GM23248 (cell line): Measurements from ENCODE around the gene CXCL1. TPM values are rescaled to one million over a fixed set of nuclear protein-coding genes. Genes with fewer than 3 reads are reported as not detected.

Source experiments
- DNase-seq: peaks from one replicate; pipeline ENCODE4 v3.0.0-alpha.2; 2015
- H2AFZ ChIP-seq: fragments of 200-600 bp; sonication (generic); 2 replicates; pipeline ENCODE4 v1.6.1; 2016; ENCODE audit warnings: antibody characterized with exemption
- H3F3A ChIP-seq: fragments of 200-600 bp; sonication (generic); 2 replicates; pipeline ENCODE4 v1.6.1; 2016; ENCODE audit warnings: mild to moderate bottlenecking, antibody characterized with exemption, mixed run types; ENCODE audit not compliant: insufficient read depth
- H3K27ac ChIP-seq: fragments of 200-600 bp; sonication (generic); 2 replicates; pipeline ENCODE4 v1.5.1; 2016; ENCODE audit warnings: mild to moderate bottlenecking
- H3K27me3 ChIP-seq: fragments of 200-600 bp; sonication (generic); replicated peaks from 2 replicates; pipeline ENCODE4 v1.6.1; 2016; ENCODE audit warnings: mild to moderate bottlenecking; ENCODE audit not compliant: insufficient read depth
- H3K36me3 ChIP-seq: fragments of 200-600 bp; sonication (generic); 2 replicates; pipeline ENCODE4 v1.6.1; 2016; ENCODE audit warnings: low read depth, mild to moderate bottlenecking
- H3K4me1 ChIP-seq: fragments of 200-600 bp; sonication (generic); 2 replicates; pipeline ENCODE4 v1.6.1; 2016; ENCODE audit warnings: mild to moderate bottlenecking; ENCODE audit not compliant: insufficient read depth
- H3K4me2 ChIP-seq: fragments of 200-600 bp; sonication (generic); one replicate; pipeline ENCODE4 v1.6.1; 2016; ENCODE audit warnings: mild to moderate bottlenecking; ENCODE audit not compliant: unreplicated experiment
- H3K4me3 ChIP-seq: fragments of 200-600 bp; sonication (generic); 2 replicates; pipeline ENCODE4 v1.5.1; 2016; ENCODE audit warnings: mild to moderate bottlenecking
- H3K79me2 ChIP-seq: fragments of 200-600 bp; sonication (generic); 2 replicates; pipeline ENCODE4 v1.6.1; 2016; ENCODE audit warnings: mild to moderate bottlenecking; ENCODE audit not compliant: insufficient read depth
- H3K9ac ChIP-seq: fragments of 200-600 bp; sonication (generic); 2 replicates; pipeline ENCODE4 v1.6.1; 2016; ENCODE audit warnings: mild to moderate bottlenecking
- H3K9me2 ChIP-seq: fragments of 200-600 bp; sonication (generic); 2 replicates; pipeline ENCODE4 v1.6.1; 2016; ENCODE audit warnings: mixed run types, mild to moderate bottlenecking, moderate library complexity; ENCODE audit not compliant: insufficient read depth
- H3K9me3 ChIP-seq: fragments of 200-600 bp; sonication (generic); one replicate; pipeline ENCODE4 v1.6.1; 2017; ENCODE audit warnings: low read depth
- H4K20me1 ChIP-seq: fragments of 200-600 bp; sonication (generic); 2 replicates; pipeline ENCODE4 v1.6.0; 2016; ENCODE audit not compliant: insufficient read depth
- EZH2 ChIP-seq: fragments of 200-600 bp; sonication (generic); IDR thresholded peaks from 2 replicates; pipeline ENCODE4 v1.6.1; 2018; ENCODE audit warnings: antibody characterized with exemption, mild to moderate bottlenecking; ENCODE audit not compliant: insufficient read depth, poor library complexity, severe bottlenecking
- EZH2phosphoT487 ChIP-seq: fragments of 200-600 bp; sonication (generic); IDR thresholded peaks from 2 replicates; pipeline ENCODE4 v1.6.1; 2018; ENCODE audit warnings: antibody characterized with exemption, moderate library complexity, mild to moderate bottlenecking, low read depth; ENCODE audit not compliant: insufficient read depth
- WGBS, 2 experiments: methylation state at CpG; one replicate each; pipeline ENCODE4 v1.1.6; 2015 to 2017; ENCODE audit warnings: low lambda C conversion rate in 2 of 2, low coverage in 1 of 2; ENCODE audit errors: missing lambda C conversion rate in 2 of 2; 5-methylcytosine and 5-hydroxymethylcytosine counted together
- in situ Hi-C: fragments of 300-500 bp; cut with MboI; formaldehyde crosslinking; loops from 2 replicates; pipeline ENCODE4 v1.15.0; 2020
- polyA plus RNA-seq: library from polyadenylated mRNA; unstranded; fragments of >200 nt; fragmentation: Nextera tagmentation; extraction: Ambion mirVana; gene quantifications from 2 replicates; pipeline ENCODE4 v1.2.1, GENCODE V29; 2016
- total RNA-seq: library from RNA; depleted of rRNA; stranded (reverse); fragments of >200 nt; shearing (Covaris generic); gene quantifications from 2 replicates; pipeline ENCODE4 v1.2.3, GENCODE V29; 2014; rRNA removed

Gene CXCL1
- total and polyA plus RNA-seq, 2 experiments from 2014 or later, result 12.6 to 14.8 TPM

GRCh38 chr4:73916172-73916925, 47.2 kb downstream of the CXCL1 start:
- H3K36me3 ChIP-seq, result no peaks in the 10 kb centered on the region
- H2AFZ ChIP-seq, result no peak overlapping the region
- peak overlapping the region; percentile 41 for H3K4me2 ChIP-seq
- WGBS, 2 experiments, result 100% methylated on average over 1 of the region's 1 CpG
- H3K9me2 ChIP-seq, result no peaks in the 10 kb centered on the region
- peak overlapping the region; percentile 46; the same call in 1 of the 2 replicates for H3K27ac ChIP-seq
- DNase-seq, result no peak
- H4K20me1 ChIP-seq, result no peaks in the 10 kb centered on the region
- no peaks in the 10 kb centered on the region for H3K27me3 ChIP-seq
- no peak overlapping the region for H3K9ac ChIP-seq
- H3K79me2 ChIP-seq, result no peaks in the 10 kb centered on the region
- H3F3A ChIP-seq, result peaks cover 24% of the 10 kb centered on the region; the same call in 1 of the 2 replicates
- no peaks in the 10 kb centered on the region for H3K9me3 ChIP-seq
- in situ Hi-C loops, result no loop called here
- H3K4me3 ChIP-seq, result no peak overlapping the region
- TF ChIP-seq EZH2, result no peak
- TF ChIP-seq EZH2phosphoT487, result no peak
- peaks cover 24% of the 10 kb centered on the region for H3K4me1 ChIP-seq

- peak overlapping the region; percentile 41 for H3K4me2 ChIP-seq
- no peaks in the 10 kb centered on the region for H3K79me2 ChIP-seq
- peaks cover 23% of the 10 kb centered on the region for H3K4me1 ChIP-seq
- in situ Hi-C loops, result no loop called here
- no peak overlapping the region for H2AFZ ChIP-seq
- H3K9me2 ChIP-seq, result no peaks in the 10 kb centered on the region
- no peaks in the 10 kb centered on the region for H3K27me3 ChIP-seq
- peak overlapping the region; percentile 58 for H3K27ac ChIP-seq
- H4K20me1 ChIP-seq, result no peaks in the 10 kb centered on the region
- no peak overlapping the region; the same call in 1 of the 2 replicates for H3K9ac ChIP-seq
- H3K4me3 ChIP-seq, result no peak overlapping the region
- TF ChIP-seq EZH2, result no peak
- peak; percentile 88; the same call in 1 of the 2 replicates for TF ChIP-seq EZH2phosphoT487
- WGBS, 2 experiments, result 26% methylated on average over 2 of the region's 2 CpGs
- H3K9me3 ChIP-seq, result no peaks in the 10 kb centered on the region
- DNase-seq, result peak; percentile 96
- H3K36me3 ChIP-seq, result no peaks in the 10 kb centered on the region
- H3F3A ChIP-seq, result peaks cover 19% of the 10 kb centered on the region; the same call in 1 of the 2 replicates
Measured at GRCh38 chr4:73917081-73917501, 47.9 kb downstream of the CXCL1 start.

DNA sequence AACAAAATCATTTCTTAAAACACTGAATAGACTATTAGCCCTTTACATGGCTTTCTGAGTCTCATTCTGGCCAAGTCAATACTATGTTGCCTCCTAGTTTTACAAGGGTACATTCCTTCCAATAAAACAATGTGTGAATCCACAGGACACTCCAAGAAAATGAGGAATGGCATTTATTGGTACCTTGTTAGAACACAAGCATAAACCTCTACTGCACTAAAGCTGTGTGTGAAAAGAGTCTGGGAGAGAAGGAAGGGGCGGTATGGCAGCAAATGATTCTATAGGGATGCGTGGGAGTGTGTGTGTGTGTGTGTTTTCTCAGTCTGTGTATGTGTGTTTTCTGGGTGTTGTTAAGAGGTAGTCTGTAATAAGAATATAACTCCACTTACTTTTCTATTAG, 48.9 kb downstream of the CXCL1 start:
- Histone ChIP-seq H3K9ac (no peak overlapping the region), H3K27me3 (no peaks in the 10 kb centered on the region), H3K9me2 (no peaks in the 10 kb centered on the region), H2AFZ (no peak overlapping the region), H3F3A (peaks cover 12% of the 10 kb centered on the region; the same call in 1 of the 2 replicates), H3K4me2 (peak overlapping the region; percentile 40), H3K36me3 (no peaks in the 10 kb centered on the region), H3K27ac (no peak overlapping the region), H3K79me2 (no peaks in the 10 kb centered on the region), H3K4me1 (peaks cover 30% of the 10 kb centered on the region), H3K9me3 (no peaks in the 10 kb centered on the region), H4K20me1 (no peaks in the 10 kb centered on the region), H3K4me3 (no peak overlapping the region)
- in situ Hi-C loops, result no loop called here
- TF ChIP-seq EZH2phosphoT487, result no peak
- no peak for TF ChIP-seq EZH2
- WGBS, 2 experiments, result 96 to 98% methylated on average over 2 of the region's 2 CpGs
- DNase-seq, result no peak

- Histone ChIP-seq H3K79me2 (no peaks in the 10 kb centered on the region), H3K36me3 (no peaks in the 10 kb centered on the region), H3F3A (peaks cover 12% of the 10 kb centered on the region; the same call in 1 of the 2 replicates), H3K9me3 (no peaks in the 10 kb centered on the region), H3K4me2 (no peak overlapping the region), H3K27ac (no peak overlapping the region), H3K9ac (no peak overlapping the region), H4K20me1 (no peaks in the 10 kb centered on the region), H3K27me3 (no peaks in the 10 kb centered on the region), H3K4me1 (peaks cover 32% of the 10 kb centered on the region), H3K9me2 (no peaks in the 10 kb centered on the region), H2AFZ (no peak overlapping the region), H3K4me3 (no peak overlapping the region)
- DNase-seq, result no peak
- 95% methylated on average over 3 of the region's 3 CpGs for WGBS, 2 experiments
- in situ Hi-C loops, result loop anchor here (10.0 kb wide), 1 partner anchor 325 kb away; no protein-coding TSS in a partner anchor
- TF ChIP-seq EZH2phosphoT487, result no peak
- TF ChIP-seq EZH2, result no peak
Measured at GRCh38 chr4:73919691-73920090, 50.5 kb downstream of the CXCL1 start.

Other genes with a start within 250 kb of the CXCL1 start
- gene RASSF6, start 249.0 kb upstream of the CXCL1 start, total RNA-seq, result not detected in 2 replicates
- not detected in 2 replicates for gene RASSF6, start 249.0 kb upstream of the CXCL1 start, polyA plus RNA-seq
- gene CXCL8, start 128.8 kb upstream of the CXCL1 start, total RNA-seq, result 20.0 TPM in 2 replicates
- 15.5 and 15.9 TPM in 2 replicates for gene CXCL8, start 128.8 kb upstream of the CXCL1 start, polyA plus RNA-seq
- 8.1 and 13.5 TPM in 2 replicates for gene CXCL6, start 32.7 kb upstream of the CXCL1 start, total RNA-seq
- gene CXCL6, start 32.7 kb upstream of the CXCL1 start, polyA plus RNA-seq, result 16.3 and 17.9 TPM in 2 replicates
- gene PF4V1, start 16.1 kb upstream of the CXCL1 start, total RNA-seq, result 13.8 TPM in 1 of 2 replicates, not detected in the other
- gene PF4V1, start 16.1 kb upstream of the CXCL1 start, polyA plus RNA-seq, result 6.5 and 8.1 TPM in 2 replicates
- not detected in 2 replicates for gene PF4, start 112.6 kb downstream of the CXCL1 start, total RNA-seq
- not detected in 2 replicates for gene PF4, start 112.6 kb downstream of the CXCL1 start, polyA plus RNA-seq
- not detected in 2 replicates for gene PPBP, start 118.8 kb downstream of the CXCL1 start, total RNA-seq
- not detected in 2 replicates for gene PPBP, start 118.8 kb downstream of the CXCL1 start, polyA plus RNA-seq
- gene CXCL5, start 129.3 kb downstream of the CXCL1 start, total RNA-seq, result not detected in 2 replicates
- gene CXCL5, start 129.3 kb downstream of the CXCL1 start, polyA plus RNA-seq, result not detected in 2 replicates
- not detected in 2 replicates for gene CXCL3, start 169.3 kb downstream of the CXCL1 start, total RNA-seq
- 2.1 and 3.0 TPM in 2 replicates for gene CXCL3, start 169.3 kb downstream of the CXCL1 start, polyA plus RNA-seq
- 2.4 and 6.7 TPM in 2 replicates for gene CXCL2, start 229.8 kb downstream of the CXCL1 start, total RNA-seq
- 6.0 TPM in 2 replicates for gene CXCL2, start 229.8 kb downstream of the CXCL1 start, polyA plus RNA-seq